GM21576 (cell line): ENCODE data around the gene ALK.

Source experiments
- ATAC-seq: cut with Tn5 transposase; IDR thresholded peaks from one replicate; pipeline ENCODE4 v1.9.1; 2021; ENCODE audit warnings: mild to moderate bottlenecking, moderate library complexity; ENCODE audit not compliant: unreplicated experiment

The ALK gene

DNA sequence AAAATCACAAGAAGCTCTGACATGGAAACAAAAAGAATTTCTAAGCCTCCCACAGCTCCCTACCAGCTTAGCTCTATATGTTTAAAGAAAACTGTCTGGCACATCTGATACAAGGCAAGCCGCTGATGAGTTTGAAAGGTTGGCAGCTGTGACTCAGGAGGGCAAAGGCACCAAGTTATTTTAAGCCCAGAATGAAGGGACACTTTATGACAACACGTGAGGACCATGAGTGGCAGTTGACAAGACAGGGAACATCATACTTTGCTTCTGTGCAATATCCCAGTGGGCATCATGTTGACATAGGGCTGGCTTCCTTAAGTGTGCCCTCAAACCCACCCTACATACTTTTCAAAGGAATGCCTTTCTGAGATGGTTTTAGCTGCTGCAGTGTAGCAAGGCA lies 533.3 kb downstream of the ALK start:
- no peak for ATAC-seq

DNA sequence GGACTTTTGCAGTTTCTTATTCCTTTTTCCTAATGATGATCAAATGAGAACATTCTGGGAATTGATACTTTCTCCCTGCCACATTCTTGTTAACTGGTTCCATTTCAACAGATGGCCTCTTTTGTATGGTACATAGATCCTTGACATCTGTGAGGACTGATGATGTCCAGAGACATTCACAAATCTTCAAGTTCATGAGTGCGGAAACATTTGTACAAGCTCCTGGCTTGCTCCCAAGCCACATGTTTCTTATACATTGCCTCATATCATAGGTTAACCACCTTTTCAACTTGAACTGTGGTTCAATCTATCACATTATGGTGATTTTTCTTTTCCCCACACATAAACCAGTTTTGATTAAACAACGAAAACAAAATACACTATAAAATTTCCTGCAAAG lies 538.9 kb downstream of the ALK start:
- no peak for ATAC-seq

DNA sequence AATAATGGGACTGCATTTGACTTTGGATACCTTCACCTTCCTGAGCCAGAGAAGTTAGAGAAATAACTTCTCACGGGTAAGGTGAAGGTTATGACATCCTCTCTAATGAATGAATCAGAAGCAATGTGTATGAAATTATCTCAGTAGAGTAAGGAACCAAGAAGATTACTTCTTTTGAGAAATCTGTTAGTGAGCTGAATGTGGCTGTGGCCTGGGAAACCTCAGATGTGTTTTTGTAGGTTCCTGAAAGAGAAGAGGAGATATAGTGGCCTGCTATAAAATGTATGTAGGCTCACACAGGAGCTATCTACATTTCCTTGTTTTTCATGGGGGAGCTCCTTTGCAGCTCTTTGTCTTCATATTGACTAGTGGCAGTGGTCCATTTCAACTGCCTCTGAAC lies 543.6 kb downstream of the ALK start:
- no peak for ATAC-seq

DNA sequence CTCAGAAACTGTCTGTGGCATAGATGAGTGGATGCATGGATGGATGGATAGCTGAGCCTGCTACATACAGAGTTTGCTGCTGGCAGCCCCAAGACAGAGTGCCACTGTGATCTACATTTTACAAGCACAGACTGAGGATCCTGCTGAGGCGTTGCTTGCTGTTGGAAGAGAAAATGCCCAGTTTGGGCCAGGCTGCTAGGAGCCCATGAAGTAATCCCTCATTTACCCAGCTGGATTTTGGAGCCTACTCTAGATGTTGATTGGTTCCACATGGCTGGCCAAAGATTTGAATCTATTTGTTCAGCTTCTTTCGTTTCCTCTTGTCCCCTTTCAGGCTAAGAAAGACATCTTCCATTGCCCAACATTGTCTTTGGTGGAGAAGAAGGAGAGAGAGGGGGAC lies 544.8 kb downstream of the ALK start:
- ATAC-seq, result no peak

- ATAC-seq, result no peak
These were observed 545.5 kb downstream of the ALK start for GRCh38 chr2:29375843-29376242.

DNA sequence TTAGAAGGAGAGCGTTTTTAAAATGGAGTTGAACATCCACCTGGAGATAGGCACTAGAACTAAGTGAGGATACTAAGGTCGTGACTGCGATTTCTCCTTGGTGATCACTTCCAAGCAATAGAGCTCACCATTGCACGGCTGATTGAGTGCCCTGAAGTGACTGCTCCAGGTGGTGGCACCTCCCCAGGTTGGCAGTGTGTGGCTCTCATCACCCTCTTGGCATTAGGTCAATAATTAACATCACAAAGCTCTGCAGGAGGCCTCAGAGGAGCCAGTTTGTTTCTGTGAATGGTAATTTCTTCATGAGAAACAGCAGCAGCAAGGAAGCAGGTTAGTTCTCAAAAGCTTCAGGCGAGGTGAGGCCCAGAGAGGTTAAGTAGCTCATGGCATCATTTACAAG lies 546.6 kb downstream of the ALK start:
- ATAC-seq, result no peak

DNA sequence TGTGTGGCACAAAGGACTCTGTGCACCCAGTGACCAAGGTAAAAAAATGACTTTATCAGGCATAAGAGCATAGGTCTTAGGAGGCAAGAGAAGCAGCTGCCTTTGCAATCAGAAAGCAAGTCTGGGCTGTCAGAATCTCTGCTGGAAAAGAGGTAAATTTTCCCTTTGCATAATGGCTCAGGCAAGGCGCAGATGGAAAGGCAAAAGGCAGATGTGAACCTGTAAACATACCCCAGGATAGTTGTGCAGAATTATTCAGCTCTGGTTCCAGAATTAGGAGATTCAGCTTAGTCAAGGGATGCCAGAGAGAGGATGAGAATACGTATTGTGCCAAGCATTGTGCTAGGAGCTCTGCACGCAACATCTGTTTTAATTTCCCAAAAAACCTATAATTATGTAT lies 547.5 kb downstream of the ALK start:
- ATAC-seq, result no peak

GRCh38 chr2:29372185-29372584 lies 549.2 kb downstream of the ALK start:
- no peak for ATAC-seq

GRCh38 chr2:29370581-29371125 lies 550.7 kb downstream of the ALK start:
- no peak for ATAC-seq

- ATAC-seq, result no peak
These were observed 551.2 kb downstream of the ALK start for GRCh38 chr2:29370173-29370572.

DNA sequence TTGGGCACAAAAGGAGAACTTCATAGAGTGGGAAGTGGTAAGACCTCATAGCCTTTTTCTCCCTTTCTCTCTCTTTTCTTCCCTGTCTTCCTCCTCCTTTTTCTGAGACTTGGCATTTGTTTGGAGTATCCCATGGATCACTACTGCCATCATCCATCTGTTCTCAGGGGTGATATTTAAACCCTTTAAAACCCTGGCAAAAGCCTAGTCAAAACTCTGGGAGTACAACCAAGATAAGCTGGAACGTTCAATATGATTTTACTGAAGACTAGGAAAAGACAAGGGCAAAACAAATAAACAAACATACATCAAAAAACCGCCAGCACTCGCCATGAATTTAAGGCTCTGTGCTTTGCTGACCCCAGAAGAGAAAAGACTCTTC lies 552.7 kb downstream of the ALK start:
- no peak for ATAC-seq

- ATAC-seq, result no peak
These were observed 553.3 kb downstream of the ALK start for GRCh38 chr2:29367986-29368658.

GRCh38 chr2:29363111-29363510 lies 558.3 kb downstream of the ALK start:
- ATAC-seq, result no peak

GRCh38 chr2:29361231-29361630 lies 560.2 kb downstream of the ALK start:
- ATAC-seq, result no peak

DNA sequence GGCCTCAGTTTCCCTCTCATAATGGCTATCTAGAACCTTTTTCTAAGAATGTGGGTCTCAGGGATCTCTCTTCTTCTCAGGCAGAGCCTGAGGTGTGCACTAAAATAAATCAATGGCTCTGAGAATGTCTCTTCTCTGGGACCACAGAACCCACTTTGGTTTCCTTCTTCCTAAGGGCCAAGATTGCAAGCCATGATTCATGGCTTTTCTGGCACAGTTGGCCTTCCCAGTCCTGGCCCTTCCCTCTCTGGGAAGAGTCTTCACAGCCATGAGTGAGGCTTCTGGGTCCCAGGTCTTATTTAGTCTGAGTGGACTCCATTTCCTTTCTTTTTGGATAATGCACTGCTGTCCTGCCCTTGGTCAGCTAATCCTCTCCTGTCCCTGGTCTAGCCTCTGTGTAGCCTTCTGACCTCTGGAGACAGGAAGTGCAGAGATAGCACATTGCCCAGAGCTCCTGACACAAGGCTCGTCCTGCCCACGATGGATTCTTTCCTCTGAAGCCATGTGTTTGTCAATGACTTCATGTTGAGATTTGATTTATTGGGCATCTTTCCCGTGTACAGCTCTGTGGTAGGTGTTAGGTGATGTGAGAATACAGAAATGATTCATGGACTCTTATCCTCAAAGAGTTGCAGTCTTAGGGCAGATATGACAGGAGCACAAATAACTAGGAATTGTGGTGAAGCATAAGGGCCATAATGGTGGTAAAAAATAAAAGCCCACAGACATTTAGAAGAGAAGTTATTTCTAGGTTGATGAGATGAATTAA lies 561.2 kb downstream of the ALK start:
- no peak for ATAC-seq

DNA sequence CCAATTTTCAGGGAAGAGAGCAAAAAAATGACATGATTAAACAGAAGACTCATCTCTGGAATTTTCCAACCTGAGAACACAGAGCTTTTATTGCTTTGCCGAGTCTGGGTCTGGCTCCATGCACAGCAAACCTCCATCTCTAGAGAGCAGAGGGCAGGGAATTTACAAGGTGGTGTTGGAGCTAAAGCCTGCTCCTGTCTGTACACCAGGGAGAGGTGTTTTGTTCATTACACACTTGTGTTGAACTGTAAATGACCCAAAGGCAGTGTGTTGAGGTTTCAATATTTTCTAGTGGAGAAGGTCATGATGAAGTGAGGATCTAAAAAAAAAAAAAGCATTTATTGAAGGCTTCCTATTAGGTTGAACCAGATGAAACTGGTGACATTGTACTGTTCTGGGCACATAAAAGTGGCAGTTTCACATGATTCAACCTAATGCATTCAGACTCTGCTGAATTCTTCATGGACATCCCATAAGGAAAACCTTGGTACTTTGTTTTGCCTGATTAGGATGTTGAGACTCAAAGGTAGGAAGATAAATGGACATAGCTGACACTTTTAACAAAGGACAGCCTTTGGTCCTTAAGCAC lies 567.9 kb downstream of the ALK start:
- ATAC-seq, result no peak

DNA sequence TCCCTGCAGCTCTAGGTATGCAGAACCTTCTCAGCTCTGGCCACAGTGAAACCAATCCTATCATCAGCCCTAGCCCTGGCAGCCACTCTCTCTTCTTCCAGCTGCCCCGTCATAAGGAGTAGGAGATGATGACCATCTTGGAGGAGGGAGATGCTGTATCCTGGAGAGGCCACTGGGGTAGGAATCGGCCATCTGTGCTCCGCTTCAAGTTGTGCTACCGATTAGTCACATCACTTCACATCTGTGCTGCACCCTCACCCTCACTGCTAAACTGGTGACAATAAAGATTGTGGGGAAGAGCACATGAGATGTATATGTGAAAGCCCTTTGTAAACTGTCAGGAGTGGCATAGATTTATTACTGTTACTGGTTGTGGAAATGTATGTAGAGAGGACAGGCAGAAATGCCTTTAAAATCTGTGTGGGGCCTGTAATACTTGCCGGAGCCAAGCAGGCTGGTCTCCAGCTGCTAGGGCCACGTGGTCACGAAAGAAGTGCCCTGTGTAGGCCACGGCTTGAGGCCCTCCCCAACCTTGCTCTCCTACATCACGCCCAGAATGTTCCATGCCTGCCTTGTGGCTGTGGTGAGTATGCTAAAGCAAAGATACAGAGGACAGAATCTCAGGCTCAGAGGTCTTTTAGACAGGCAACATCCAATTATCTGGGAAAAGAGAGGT lies 569.3 kb downstream of the ALK start:
- no peak for ATAC-seq

DNA sequence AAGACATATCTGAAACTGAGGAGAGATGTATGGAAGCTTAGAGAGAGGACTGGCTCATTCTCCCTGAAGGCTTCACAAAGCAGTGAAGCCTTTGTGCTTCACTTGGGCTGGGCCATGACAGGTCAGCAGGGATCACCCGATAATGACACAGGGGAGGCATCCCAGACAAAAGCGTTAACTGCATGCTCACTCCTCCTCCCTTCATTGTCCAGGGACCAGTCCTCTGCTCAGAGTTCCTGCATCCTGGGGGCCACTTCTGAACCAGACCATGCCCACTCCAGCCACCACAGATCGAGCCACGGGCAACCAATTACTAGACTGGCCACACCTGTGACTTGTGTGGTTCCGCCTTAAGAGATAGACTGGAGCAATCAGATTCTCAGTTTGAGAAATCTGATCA lies 570.1 kb downstream of the ALK start:
- ATAC-seq, result no peak

GRCh38 chr2:29349316-29350030 lies 571.9 kb downstream of the ALK start:
- no peak for ATAC-seq

DNA sequence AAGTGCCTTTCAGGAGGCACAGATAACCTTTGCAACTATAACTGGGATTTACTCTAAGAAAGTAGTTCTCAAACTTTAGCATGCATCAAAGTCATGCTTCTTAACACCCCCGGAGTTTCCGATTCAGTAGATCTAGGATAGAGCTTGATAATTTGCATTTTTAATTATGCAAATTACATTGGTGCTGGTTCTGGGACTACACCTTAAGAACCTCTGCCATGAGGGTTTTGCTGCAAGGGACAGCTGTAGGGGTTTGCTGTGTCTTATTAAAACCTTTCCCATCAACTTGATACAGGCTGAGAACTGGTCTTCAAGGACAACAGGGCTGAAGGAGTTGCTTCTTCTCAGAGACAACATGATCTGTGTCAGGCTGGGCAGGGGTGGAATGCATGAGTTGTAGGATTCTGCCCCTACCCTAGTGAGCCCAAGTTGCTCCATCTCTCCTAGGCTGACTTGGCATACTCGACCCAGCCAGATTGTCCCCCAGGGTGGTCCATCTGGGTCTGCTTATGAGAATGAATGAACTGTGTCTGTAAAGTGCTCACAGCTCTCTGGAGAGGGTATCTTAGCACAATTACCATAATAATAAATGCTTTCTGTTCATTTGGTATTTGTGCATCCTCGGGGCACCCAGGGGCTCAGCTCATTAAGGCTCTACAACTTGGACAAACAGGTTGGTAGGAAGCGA lies 573.5 kb downstream of the ALK start:
- no peak for ATAC-seq
